SK-N-SH treated with all-trans-retinoic acid at 6 μM for 48 hours (cell line): ENCODE data around the gene KCNK1.
A peak's percentile ranks its signal among the peaks of the same experiment; 100 is the strongest.

Source experiments
- ATAC-seq: fragments of 200-7000 bp; cut with Tn5 transposase; 3 replicates; pipeline ENCODE4 v1.9.1; 2020; ENCODE audit warnings: mild to moderate bottlenecking, moderate library complexity
- ARNTL ChIP-seq: fragments of 450-650 bp; formaldehyde crosslinking; IDR thresholded peaks from 2 replicates; pipeline ENCODE4 v1.5.0; 2020; ENCODE audit warnings: low read depth, mild to moderate bottlenecking, moderate library complexity, borderline replicate concordance
- BACH2 ChIP-seq: fragments of 250-450 bp; sonication (Bioruptor Pico); IDR thresholded peaks from 2 replicates; pipeline ENCODE4 v1.9.0; 2021; ENCODE audit warnings: mild to moderate bottlenecking, borderline replicate concordance
- CREB5 ChIP-seq: fragments of 250-450 bp; sonication (Bioruptor Pico); IDR thresholded peaks from 2 replicates; pipeline ENCODE4 v1.5.1; 2020; ENCODE audit warnings: low read depth, mild to moderate bottlenecking, moderate library complexity
- CSDC2 ChIP-seq: fragments of 250-450 bp; sonication (Bioruptor Pico); IDR thresholded peaks from 2 replicates; pipeline ENCODE4 v1.5.0; 2020; ENCODE audit warnings: mild to moderate bottlenecking, moderate library complexity
- CSRNP3 ChIP-seq: fragments of 250-450 bp; sonication (Bioruptor Pico); IDR thresholded peaks from 2 replicates; pipeline ENCODE4 v1.5.1; 2021; ENCODE audit warnings: mild to moderate bottlenecking, moderate library complexity
- ESRRG ChIP-seq: fragments of 250-450 bp; sonication (Bioruptor Pico); IDR thresholded peaks from 2 replicates; pipeline ENCODE4 v1.6.1; 2021; ENCODE audit warnings: mild to moderate bottlenecking
- ISL1 ChIP-seq: fragments of 250-450 bp; sonication (Bioruptor Pico); IDR thresholded peaks from 2 replicates; pipeline ENCODE4 v2.1.2; 2022; ENCODE audit warnings: mild to moderate bottlenecking, moderate library complexity
- PPARA ChIP-seq: fragments of 250-450 bp; sonication (Bioruptor Pico); IDR thresholded peaks from 2 replicates; pipeline ENCODE4 v1.5.0; 2020; ENCODE audit warnings: mild to moderate bottlenecking, borderline replicate concordance
- RARB ChIP-seq: fragments of 250-450 bp; sonication (Bioruptor Pico); IDR thresholded peaks from 2 replicates; pipeline ENCODE4 v1.8.0; 2021; ENCODE audit warnings: mild to moderate bottlenecking, moderate library complexity
- ZC3H10 ChIP-seq: fragments of 250-450 bp; sonication (Bioruptor Pico); IDR thresholded peaks from 2 replicates; pipeline ENCODE4 v1.5.1; 2021; ENCODE audit warnings: mild to moderate bottlenecking, moderate library complexity
- ZFP3 ChIP-seq: fragments of 250-450 bp; sonication (Bioruptor Pico); IDR thresholded peaks from 2 replicates; pipeline ENCODE4 v1.5.0; 2020; ENCODE audit warnings: mild to moderate bottlenecking, moderate library complexity
- ZNF565 ChIP-seq: fragments of 450-650 bp; formaldehyde crosslinking; conservative IDR thresholded peaks from 2 replicates; pipeline ENCODE4 v1.5.0; 2020; ENCODE audit warnings: low read depth, mild to moderate bottlenecking, moderate library complexity
- ZNF70 ChIP-seq: fragments of 450-650 bp; formaldehyde crosslinking; IDR thresholded peaks from 2 replicates; pipeline ENCODE4 v1.5.0; 2020; ENCODE audit warnings: mild to moderate bottlenecking, moderate library complexity
- TF ChIP-seq, protein P1 (sequence below): fragments of 250-450 bp; sonication (Bioruptor Pico); IDR thresholded peaks from 2 replicates; pipeline ENCODE4 v1.8.0; 2020; ENCODE audit warnings: mild to moderate bottlenecking, moderate library complexity, borderline replicate concordance
- TF ChIP-seq, protein P2 (sequence below): fragments of 250-450 bp; sonication (Bioruptor Pico); IDR thresholded peaks from 2 replicates; pipeline ENCODE4 v1.5.0; 2020; ENCODE audit warnings: mild to moderate bottlenecking, moderate library complexity

KCNK1 gene

GRCh38 chr1:233631810-233632405 lies 18.0 kb downstream of the KCNK1 start:
- TF ChIP-seq ESRRG (CRISPR knock-in tag) (no peak), ZNF70 (CRISPR knock-in tag) (no peak), CSRNP3 (CRISPR knock-in tag) (no peak), ZNF565 (no peak)
- TF ChIP-seq, protein P1, sequence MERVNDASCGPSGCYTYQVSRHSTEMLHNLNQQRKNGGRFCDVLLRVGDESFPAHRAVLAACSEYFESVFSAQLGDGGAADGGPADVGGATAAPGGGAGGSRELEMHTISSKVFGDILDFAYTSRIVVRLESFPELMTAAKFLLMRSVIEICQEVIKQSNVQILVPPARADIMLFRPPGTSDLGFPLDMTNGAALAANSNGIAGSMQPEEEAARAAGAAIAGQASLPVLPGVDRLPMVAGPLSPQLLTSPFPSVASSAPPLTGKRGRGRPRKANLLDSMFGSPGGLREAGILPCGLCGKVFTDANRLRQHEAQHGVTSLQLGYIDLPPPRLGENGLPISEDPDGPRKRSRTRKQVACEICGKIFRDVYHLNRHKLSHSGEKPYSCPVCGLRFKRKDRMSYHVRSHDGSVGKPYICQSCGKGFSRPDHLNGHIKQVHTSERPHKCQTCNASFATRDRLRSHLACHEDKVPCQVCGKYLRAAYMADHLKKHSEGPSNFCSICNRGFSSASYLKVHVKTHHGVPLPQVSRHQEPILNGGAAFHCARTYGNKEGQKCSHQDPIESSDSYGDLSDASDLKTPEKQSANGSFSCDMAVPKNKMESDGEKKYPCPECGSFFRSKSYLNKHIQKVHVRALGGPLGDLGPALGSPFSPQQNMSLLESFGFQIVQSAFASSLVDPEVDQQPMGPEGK (CRISPR knock-in tag) = no peak
- TF ChIP-seq, protein P2, sequence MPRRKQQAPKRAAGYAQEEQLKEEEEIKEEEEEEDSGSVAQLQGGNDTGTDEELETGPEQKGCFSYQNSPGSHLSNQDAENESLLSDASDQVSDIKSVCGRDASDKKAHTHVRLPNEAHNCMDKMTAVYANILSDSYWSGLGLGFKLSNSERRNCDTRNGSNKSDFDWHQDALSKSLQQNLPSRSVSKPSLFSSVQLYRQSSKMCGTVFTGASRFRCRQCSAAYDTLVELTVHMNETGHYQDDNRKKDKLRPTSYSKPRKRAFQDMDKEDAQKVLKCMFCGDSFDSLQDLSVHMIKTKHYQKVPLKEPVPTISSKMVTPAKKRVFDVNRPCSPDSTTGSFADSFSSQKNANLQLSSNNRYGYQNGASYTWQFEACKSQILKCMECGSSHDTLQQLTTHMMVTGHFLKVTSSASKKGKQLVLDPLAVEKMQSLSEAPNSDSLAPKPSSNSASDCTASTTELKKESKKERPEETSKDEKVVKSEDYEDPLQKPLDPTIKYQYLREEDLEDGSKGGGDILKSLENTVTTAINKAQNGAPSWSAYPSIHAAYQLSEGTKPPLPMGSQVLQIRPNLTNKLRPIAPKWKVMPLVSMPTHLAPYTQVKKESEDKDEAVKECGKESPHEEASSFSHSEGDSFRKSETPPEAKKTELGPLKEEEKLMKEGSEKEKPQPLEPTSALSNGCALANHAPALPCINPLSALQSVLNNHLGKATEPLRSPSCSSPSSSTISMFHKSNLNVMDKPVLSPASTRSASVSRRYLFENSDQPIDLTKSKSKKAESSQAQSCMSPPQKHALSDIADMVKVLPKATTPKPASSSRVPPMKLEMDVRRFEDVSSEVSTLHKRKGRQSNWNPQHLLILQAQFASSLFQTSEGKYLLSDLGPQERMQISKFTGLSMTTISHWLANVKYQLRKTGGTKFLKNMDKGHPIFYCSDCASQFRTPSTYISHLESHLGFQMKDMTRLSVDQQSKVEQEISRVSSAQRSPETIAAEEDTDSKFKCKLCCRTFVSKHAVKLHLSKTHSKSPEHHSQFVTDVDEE (CRISPR knock-in tag) = no peak
- ATAC-seq = no peak

DNA sequence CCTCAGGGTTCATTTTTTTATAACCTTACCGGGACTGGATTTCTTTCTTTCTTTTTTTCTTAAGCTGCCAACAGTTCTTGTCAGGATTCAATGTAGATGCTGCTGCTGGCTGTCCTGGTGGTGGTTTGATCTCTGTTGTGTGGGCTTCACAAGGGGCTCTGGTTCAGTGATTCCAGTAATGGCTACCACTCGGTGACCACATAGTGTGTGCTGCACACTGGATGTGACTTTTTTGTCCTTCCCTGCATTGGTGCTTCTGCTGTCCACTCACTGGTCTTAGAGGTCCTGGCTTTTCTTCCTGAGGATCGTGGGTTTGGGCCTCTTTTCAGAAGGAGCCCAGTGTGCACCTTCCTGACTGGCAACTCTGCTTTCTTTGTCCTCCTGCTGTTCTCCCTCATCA lies 18.5 kb downstream of the KCNK1 start:
- TF ChIP-seq ZC3H10 (no peak), CSRNP3 (CRISPR knock-in tag) (no peak), ZFP3 (CRISPR knock-in tag) (no peak), CREB5 (CRISPR knock-in tag) (no peak), ESRRG (CRISPR knock-in tag) (no peak), PPARA (no peak), CSDC2 (CRISPR knock-in tag) (no peak)
- TF ChIP-seq, protein P1 (CRISPR knock-in tag) = no peak
- no peak for ATAC-seq

GRCh38 chr1:233635765-233636502 lies 22.0 kb downstream of the KCNK1 start:
- TF ChIP-seq BACH2 (CRISPR knock-in tag) = no peak
- ATAC-seq = peak; percentile 86

DNA sequence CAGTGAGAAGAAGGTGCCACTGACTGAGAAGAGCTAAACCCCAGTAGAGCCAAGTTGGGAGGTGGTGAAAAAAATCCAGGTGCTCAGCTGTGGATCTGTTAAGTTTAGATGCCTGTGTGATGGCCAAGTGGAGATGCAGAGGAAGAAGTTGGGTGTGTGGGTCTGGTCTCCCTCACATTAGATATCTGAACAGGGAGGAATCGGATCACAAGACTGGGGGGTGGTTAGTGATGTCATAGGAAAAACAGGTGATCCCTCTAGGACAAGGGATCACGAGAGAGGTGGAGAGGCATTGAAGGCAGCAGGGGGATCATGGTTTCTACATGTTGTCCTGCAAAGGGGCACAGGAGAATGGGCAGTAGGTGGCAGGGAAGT lies 22.6 kb downstream of the KCNK1 start:
- ATAC-seq = no peak
- TF ChIP-seq ISL1 (CRISPR knock-in tag) = no peak
- TF ChIP-seq, protein P2 (CRISPR knock-in tag) = no peak
- TF ChIP-seq ZNF70 (CRISPR knock-in tag) = no peak
- no peak for TF ChIP-seq RARB
- no peak for TF ChIP-seq CSRNP3 (CRISPR knock-in tag)
- TF ChIP-seq ZC3H10 = no peak
- TF ChIP-seq ARNTL (CRISPR knock-in tag) = no peak
